SH-SY5Y (cell line): ENCODE results near the gene EPG5.

Experiments used
- GATA2 ChIP-seq: IDR thresholded peaks from 2 replicates; pipeline ENCODE4 v1.6.1; 2011; ENCODE audit warnings: mild to moderate bottlenecking, low read depth, low read length
- GATA3 ChIP-seq: IDR thresholded peaks from 2 replicates; pipeline ENCODE4 v1.6.1; 2011; ENCODE audit warnings: low read depth, mild to moderate bottlenecking, low read length, moderate library complexity

DNA sequence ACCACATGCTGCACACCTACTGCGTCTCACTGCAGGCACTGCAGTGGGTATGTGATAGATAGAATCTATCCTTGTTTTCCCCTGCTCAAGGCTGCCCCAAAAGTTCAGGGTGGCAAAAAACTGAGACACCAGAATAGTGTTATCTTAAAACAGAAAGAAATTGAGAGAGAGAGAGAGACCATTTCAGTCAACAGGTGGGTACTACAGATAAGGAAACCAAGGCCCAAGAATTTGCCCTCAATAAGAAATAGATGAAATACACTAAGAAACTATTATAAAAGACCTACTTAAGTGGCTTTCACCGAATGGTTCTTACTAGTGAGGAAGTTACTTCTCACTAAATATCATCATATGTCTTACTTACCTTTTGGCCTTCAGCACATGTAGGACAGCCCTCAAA, 27.9 kb downstream of the EPG5 start:
- TF ChIP-seq GATA2 (no peak), GATA3 (no peak)
